GDM1 (cell line): ENCODE results near the gene PDE7B.

ENCODE experiments used
- DNase-seq: peaks from one replicate; lab custom pipeline; 2025; lab: John Stamatoyannopoulos, UW

Gene PDE7B

DNA sequence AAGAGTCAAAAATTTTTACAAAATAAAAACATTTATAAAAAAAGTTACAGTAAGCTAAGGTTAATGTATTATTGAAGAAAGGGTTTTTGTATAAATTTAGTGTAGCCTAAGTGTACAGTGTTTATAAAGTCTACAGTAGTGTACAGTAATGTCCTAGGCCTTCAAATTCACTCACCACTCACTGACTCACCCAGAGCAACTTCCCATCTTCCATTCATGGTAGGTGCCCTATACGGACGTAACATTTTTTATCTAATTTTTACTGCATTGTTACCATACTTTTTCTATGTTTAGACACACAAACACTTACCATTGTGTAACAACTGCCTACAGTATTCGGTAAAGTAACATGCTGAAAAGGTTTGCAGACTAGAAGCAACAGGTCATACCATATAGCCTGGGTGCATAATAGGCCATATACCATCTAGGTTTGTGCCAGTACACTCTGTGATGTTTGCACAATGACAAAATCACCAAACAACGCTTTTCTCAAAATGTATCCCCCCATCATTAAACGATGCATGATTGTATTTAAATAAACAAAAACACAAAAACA lies 392.6 kb downstream of the PDE7B start:
- DNase-seq, result no peak
